NCI-H510A treated with DMSO at 0.1 percent for 48 hours (cell line): ENCODE data around the gene HCFC1.

ENCODE experiments used
- DNase-seq: peaks from one replicate; lab custom pipeline; 2025; lab: John Stamatoyannopoulos, UW

The HCFC1 gene

DNA sequence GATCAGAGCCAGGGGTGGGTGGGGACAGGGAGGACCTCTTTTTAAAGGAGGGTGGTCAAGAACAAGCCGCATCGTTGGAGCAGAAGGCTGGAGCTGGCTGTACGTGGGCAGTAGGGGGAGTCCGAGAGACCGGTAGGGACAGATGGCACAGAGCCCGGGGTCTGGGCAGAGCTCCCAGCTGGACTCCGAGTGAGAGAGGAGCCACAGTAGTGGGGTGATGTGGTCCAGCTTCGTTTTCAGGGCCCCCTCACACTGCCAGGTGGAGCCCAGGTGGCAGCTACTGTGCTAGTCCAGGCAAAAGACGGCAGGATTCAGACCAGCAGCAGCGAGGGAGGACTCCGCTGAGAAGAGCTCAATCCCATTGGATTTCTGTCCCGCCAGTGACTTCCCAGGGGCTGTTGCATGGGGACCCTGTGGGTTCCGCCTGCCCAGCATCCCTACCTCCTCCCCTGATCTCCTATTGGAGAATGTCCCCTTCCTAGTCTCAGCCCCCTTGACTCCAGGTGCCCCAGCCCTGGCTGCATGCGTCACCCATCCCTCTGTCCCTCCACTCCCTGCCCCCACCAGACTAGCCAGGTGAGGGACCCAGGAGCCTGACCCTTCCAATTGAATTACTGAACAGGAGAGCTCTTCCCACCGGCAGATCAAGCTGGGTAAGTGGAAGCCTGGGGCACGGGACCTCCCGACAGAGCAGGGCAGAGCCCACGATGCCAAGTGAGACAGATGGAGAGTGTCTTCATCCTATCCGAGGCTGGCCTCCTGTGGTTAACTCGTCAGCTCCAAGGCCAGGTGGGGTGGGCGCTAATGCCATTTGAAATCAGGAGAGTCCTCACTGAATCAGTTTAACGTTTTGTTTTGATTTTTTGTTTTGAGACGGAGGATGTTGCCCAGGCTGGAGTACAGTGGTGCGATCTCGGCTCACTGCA lies 48.4 kb downstream of the HCFC1 start:
- no peak for DNase-seq

GRCh38 chrX:153921511-153922446 lies 49.8 kb downstream of the HCFC1 start:
- no peak for DNase-seq

GRCh38 chrX:153921070-153921469 lies 50.5 kb downstream of the HCFC1 start:
- DNase-seq, result no peak

DNA sequence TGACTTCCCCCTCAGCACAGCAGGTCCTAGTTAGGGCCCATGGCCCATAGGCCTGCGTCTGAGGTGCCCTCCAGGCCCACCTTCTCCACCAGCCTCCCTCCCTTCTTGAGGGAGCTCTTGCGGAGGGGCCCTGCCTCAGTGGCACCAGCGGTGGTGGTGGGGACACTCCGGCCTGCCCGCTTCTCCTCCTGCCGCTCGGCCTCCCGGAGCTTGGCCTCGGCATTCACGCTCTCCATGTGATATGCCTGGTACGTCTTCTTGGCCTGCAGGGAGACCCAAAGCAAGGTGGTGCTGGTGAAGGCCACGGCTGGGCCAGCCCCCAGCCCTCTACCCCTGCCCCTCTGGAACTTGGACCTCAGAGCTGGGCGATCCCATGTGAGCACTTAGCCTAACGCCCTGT lies 51.1 kb downstream of the HCFC1 start:
- DNase-seq, result no peak

DNA sequence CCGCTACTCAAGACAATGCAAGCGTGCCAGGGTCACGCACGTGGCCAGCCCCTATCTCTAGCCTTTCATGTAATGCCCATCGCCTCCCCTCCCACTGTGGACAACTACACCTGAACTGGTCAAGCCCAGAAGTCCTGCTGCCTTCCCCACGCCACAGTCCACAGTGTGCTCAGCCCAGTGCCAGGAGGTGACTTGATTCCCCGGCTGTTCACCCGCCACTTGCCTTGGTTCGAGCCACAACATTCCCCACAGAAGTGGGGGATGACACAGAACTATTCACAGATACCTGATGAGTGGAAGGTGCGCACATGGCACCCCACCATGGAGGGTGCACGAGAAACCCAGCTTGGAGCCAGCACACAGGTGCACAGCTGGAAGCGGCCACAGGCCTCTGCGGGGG lies 52.3 kb downstream of the HCFC1 start:
- DNase-seq, result no peak

DNA sequence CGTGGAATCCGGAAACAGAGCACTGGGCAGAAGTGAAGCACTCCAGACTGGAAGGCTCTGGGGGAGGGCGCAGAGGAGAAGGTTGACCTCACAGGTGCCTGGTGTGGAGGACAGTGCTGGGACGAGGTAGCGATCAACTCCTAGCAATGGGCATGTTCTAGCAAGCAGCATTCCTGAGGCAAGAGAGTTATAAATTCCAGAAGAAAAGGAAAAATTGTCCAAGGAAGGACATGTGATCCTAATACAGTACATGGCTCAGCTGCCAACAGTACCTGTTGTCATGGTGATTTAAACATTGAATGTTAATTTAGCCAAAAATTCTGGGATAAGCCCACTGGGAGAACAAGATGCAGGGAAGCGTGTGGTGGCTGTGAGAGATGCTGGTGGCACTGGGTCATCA lies 53.7 kb downstream of the HCFC1 start:
- DNase-seq, result no peak

DNA sequence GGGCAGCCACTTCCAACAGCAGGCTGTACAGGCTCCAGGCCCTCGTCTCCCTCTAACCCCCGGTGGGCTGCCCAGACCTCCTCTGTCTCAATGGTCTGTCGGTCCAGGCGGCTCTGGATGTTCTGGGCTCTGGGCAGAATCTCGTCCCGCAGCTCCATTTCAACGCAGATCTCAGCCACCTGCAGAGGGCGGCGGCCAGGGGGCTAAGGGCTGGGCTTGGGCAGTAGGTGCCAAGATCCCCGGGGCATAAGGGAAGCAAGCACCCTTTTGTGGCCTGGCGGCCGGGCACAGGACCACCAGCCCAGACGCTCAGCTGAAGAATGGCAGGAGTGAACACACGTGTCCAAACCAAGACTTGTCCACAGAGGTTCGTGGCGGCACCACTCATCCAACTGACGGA lies 57.9 kb downstream of the HCFC1 start:
- no peak for DNase-seq

DNA sequence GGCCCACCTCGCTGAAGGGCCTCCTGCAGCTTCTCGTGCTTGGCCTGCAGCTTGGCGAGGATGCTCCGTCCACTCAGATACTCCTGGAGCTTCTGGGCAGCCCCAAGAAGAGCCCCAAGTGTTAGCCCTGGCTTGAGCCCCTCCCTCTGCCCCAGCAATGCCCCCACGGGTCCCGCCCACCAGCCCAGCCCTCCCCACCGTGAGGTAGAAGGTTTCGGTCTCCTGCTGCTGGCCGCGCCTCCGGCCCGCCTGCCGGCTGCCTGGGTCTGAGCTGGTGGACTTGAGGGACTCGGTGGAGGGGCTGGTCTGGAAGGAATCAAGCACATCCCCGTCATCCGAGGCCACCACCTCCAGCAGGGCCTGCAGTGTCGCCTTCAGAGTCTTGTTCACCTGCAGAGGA lies 58.4 kb downstream of the HCFC1 start:
- DNase-seq, result no peak

GRCh38 chrX:153911798-153912197 lies 59.8 kb downstream of the HCFC1 start:
- DNase-seq, result no peak

DNA sequence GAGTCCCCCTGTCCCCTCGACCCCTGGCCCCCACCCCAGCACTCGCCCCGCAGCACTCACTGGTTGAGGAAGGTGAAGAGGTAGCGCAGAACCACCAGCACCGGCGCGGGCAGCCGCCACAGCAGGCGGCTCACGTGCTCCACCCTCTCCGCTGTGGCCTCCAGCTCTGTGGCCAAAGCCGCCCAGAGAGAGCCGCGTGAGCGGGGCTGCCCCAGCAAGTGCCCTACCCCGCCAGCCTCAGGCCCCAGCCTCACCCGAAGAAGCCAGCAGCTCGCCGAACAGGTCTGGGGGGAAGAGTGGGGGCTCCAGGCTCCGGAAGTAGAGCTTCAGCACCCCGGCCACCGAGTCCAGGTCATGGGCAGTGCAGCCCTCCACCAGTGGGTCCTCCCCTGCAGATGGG lies 61.2 kb downstream of the HCFC1 start:
- no peak for DNase-seq

DNA sequence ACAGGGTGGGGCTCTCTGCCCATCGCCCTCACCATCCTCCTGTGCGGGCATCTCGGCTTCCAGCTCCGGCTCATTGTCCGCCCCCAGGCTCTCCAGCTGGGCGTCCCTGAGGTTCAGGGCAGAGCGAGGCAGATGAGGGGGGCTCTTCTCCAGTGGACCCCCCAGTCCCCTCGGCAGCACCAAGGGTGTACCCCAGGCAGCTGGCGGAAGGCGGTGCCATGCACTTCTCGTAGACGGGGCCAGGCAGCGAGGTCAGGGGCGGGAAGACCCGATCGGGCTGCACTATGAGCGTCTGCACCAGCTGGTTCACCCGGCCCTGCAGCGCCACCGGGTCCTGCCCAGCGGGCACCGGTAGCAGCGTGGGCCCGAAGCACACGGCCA lies 61.6 kb downstream of the HCFC1 start:
- DNase-seq, result no peak

GRCh38 chrX:153909024-153909979 lies 62.3 kb downstream of the HCFC1 start:
- no peak for DNase-seq

DNA sequence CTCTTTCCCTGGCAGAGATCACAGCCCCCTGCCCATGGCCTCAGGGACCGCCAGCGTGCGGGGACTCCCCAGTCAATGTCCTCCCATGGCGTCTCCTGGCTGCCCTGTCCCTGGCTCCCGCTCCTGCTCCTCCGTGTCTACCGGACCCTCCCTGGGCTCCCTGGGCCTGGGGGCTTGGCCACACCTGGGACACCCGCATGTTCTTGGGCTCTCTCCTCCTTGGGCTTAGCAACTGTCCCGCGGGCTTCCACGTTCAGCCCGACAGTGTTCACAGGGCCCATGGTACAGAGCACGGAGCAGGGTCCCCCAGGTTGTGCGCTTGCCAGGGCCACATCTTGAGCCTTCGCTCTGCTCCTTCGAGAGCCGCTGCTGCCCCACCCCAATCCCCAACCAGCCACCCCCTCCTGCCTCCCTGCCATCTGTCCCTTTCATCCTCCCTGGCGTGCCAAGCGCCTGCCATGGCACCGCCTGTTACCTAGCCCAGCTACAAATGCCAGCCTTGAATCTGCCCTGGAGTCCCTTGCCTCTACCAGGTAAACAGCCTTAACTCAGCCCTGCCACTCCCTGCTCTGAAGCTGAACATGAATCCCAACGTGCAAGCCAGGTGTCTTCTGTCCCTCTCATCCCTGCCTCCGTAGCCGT lies 63.3 kb downstream of the HCFC1 start:
- no peak for DNase-seq

DNA sequence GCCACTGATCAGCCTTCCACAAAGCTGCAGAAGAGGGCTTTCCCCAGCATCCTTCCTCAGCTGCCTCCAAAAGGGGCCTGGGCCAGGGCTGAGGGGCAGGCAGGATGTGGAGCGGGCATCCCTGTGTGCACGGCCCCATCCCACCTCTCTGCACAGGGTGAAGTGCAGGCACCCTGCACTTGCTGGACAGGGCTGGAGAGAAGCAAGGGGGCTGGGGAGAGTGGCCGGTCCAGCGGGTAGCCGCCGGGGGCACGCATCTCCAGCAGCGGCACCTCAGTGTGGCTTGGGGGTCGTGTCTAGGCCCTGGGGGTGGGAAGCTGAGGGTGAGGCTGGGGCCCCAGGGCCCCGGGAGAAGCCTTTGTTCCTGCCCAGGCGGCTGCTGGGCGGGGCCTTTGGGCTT lies 64.2 kb downstream of the HCFC1 start:
- DNase-seq, result no peak

GRCh38 chrX:153906126-153906917 lies 65.3 kb downstream of the HCFC1 start:
- no peak for DNase-seq

GRCh38 chrX:153905481-153906095 lies 66.0 kb downstream of the HCFC1 start:
- no peak for DNase-seq

GRCh38 chrX:153903991-153904957 lies 67.3 kb downstream of the HCFC1 start, which contains the start of gene AVPR2:
AVPR2 (plus strand) TSS chrX:153904673; CDS start chrX:153905146, 473 bp downstream.
- DNase-seq, result no peak

DNA sequence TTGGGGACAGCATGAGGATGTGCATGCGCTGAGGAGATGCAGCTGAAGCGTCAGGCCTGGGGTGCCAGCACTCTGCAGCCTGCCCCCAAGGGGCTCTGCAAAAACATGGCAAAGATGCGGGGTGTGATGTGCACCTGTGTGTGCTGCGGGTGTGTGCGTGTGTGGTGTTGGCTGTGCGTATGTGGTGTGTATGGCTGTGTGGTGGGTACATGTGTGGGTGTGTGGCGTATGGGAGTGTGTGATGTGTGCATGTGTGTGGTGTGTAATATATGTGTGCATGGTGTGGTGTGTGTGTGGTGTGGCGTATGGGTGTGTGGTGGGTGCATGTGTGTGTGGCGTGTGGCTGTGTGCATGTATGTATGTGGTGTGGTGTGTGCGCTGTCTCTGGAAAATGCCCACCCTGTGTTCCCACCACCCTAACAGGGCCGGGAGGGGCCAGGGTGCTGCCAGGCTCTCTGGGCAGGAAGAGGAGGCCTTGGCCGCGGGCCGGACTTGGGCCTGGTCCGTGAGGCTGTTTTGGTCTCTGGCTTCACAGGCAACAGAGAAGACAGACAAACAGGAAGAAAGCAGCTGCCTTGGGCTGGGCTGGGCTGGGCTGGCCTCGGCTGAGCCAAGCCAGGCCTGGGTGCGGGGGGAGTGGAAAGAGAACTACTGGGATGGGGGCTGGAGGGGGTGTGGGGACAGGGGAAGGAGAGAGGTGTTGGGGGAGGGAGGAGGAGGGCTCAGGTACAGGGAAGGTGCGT lies 68.2 kb downstream of the HCFC1 start:
- no peak for DNase-seq
